Coronary artery (tissue), 2 donors: ENCODE data around the gene CHMP1A.

Source experiments
- DNase-seq: peaks from one replicate; pipeline ENCODE4 v3.0.0-alpha.2; 2017; ENCODE audit warnings: low spot score
- H3K27ac ChIP-seq, 2 donors: fragments of 200-600 bp; sonication (generic); one replicate each; pipeline ENCODE4 v1.5.1; 2016 to 2019
- H3K4me3 ChIP-seq: fragments of 200-600 bp; sonication (generic); 2 replicates; pipeline ENCODE4 v1.5.1; 2016; ENCODE audit warnings: mild to moderate bottlenecking, moderate library complexity
- CTCF ChIP-seq: fragments of 200-600 bp; sonication (generic); IDR thresholded peaks from one replicate; pipeline ENCODE4 v1.5.1; 2019; ENCODE audit warnings: antibody characterized with exemption

CHMP1A gene

GRCh38 chr16:89619840-89620239, 37.7 kb downstream of the CHMP1A start:
- no peak for TF ChIP-seq CTCF
- no peak overlapping the region for H3K4me3 ChIP-seq
- H3K27ac ChIP-seq, result no peak overlapping the region
- DNase-seq, result no peak

- no peak for TF ChIP-seq CTCF
- Histone ChIP-seq H3K27ac (no peak overlapping the region), H3K4me3 (no peak overlapping the region)
- DNase-seq, result no peak
These were observed 39.2 kb downstream of the CHMP1A start for GRCh38 chr16:89618109-89618998.

GRCh38 chr16:89617036-89617435, 40.5 kb downstream of the CHMP1A start:
- H3K4me3 ChIP-seq, result no peak overlapping the region
- no peak for TF ChIP-seq CTCF
- H3K27ac ChIP-seq, result no peak overlapping the region
- no peak for DNase-seq

- Histone ChIP-seq H3K4me3 (no peak overlapping the region), H3K27ac (no peak overlapping the region)
- no peak for DNase-seq
- TF ChIP-seq CTCF, result no peak
These were observed 40.9 kb downstream of the CHMP1A start for GRCh38 chr16:89616623-89617022.

GRCh38 chr16:89615596-89616090, 41.9 kb downstream of the CHMP1A start:
- Histone ChIP-seq H3K27ac (no peak overlapping the region), H3K4me3 (no peak overlapping the region)
- TF ChIP-seq CTCF, result peak; percentile 47
- DNase-seq, result no peak

- TF ChIP-seq CTCF, result no peak
- H3K4me3 ChIP-seq, result no peak overlapping the region
- no peak overlapping the region for H3K27ac ChIP-seq
- no peak for DNase-seq
These were observed 42.3 kb downstream of the CHMP1A start for GRCh38 chr16:89615176-89615575.

- no peak overlapping the region for H3K4me3 ChIP-seq
- DNase-seq, result no peak
- no peak overlapping the region for H3K27ac ChIP-seq
- TF ChIP-seq CTCF, result no peak
These were observed 43.5 kb downstream of the CHMP1A start for GRCh38 chr16:89613954-89614459.
